HUDEP-2 (cell line): Measurements from ENCODE around the gene CABP4.

ENCODE experiments used
- DNase-seq, 76 experiments: peaks; one replicate each; lab custom pipeline; 2025; ENCODE audit not compliant: unreplicated experiment in 76 of 76; lab: John Stamatoyannopoulos, UW

The CABP4 gene

GRCh38 chr11:67493548-67494370 lies 38.6 kb downstream of the CABP4 start:
- DNase-seq = no peak

GRCh38 chr11:67494371-67495233 lies 39.4 kb downstream of the CABP4 start:
- DNase-seq = no peak

- DNase-seq = no peak
Observed at GRCh38 chr11:67495234-67496005, 40.3 kb downstream of the CABP4 start.

- DNase-seq = no peak
Observed at GRCh38 chr11:67496113-67496512, 41.0 kb downstream of the CABP4 start.

GRCh38 chr11:67497656-67498291 lies 42.6 kb downstream of the CABP4 start:
- no peak for DNase-seq

- DNase-seq = no peak
Observed at GRCh38 chr11:67498544-67498972, 43.4 kb downstream of the CABP4 start.

- no peak for DNase-seq
Observed at GRCh38 chr11:67499808-67500483, 44.8 kb downstream of the CABP4 start.

- no peak for DNase-seq
Observed at GRCh38 chr11:67500484-67500821, 45.3 kb downstream of the CABP4 start.

- DNase-seq = no peak
Observed at GRCh38 chr11:67500831-67501715, 45.9 kb downstream of the CABP4 start.

GRCh38 chr11:67501854-67502253 lies 46.7 kb downstream of the CABP4 start:
- DNase-seq = no peak

GRCh38 chr11:67502328-67502979 lies 47.3 kb downstream of the CABP4 start:
- DNase-seq = no peak

GRCh38 chr11:67503119-67504004 lies 48.2 kb downstream of the CABP4 start:
- DNase-seq = no peak

GRCh38 chr11:67504005-67504949 lies 49.1 kb downstream of the CABP4 start:
- DNase-seq = no peak

GRCh38 chr11:67504950-67505581 lies 49.9 kb downstream of the CABP4 start, which contains the start of gene PITPNM1:
TSS of gene PITPNM1 (minus strand) at chr11:67505363. CDS start at chr11:67504180, 1,183 bp downstream.
- peak in 24 of 76 experiments; percentile 4 to 49 (median 26) for DNase-seq

GRCh38 chr11:67505605-67506396 lies 50.6 kb downstream of the CABP4 start:
- peak in 74 of 76 experiments; percentile 60 to 90 (median 80) for DNase-seq
